ENCODE data around the gene ROBO1.

ROBO1 gene

DNA sequence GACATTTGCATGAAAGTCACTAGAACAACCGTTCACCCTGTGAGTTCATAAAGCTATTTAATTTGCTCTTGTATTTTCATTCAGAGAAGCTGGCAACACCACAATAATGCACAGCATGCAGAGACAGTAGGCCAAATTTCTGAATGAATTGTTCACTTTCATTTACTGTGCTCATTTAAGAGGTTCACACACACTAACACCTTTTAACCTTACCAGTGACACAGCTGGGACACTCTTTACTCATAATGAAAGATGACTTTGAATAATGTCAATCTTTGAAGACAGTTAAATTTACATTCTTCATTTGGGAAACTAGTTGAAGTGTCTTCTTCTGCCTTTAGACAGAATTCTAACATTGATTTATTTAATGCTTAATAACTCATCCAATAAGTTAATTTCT is 95.7 kb downstream of the ROBO1 start:
- no peak overlapping the region for H3K4me2 ChIP-seq
- no peak overlapping the region for H3K4me3 ChIP-seq (IDR thresholded peaks at IDR 0.05; ENCODE audit: insufficient read depth, low read depth, low read length)
- no peaks in the 10 kb centered on the region for H3K27me3 ChIP-seq (ENCODE audit: insufficient read depth, low read depth)
- H3K79me2 ChIP-seq (ENCODE audit: insufficient read depth, low read depth): no peaks in the 10 kb centered on the region
- no peaks in the 10 kb centered on the region for H3K36me3 ChIP-seq (ENCODE audit: insufficient read depth)
- no peaks in the 10 kb centered on the region for H4K20me1 ChIP-seq (ENCODE audit: insufficient read depth)
- H3K4me1 ChIP-seq (ENCODE audit: low read depth, poor library complexity, severe bottlenecking): no peaks in the 10 kb centered on the region
- TF ChIP-seq, protein P1, sequence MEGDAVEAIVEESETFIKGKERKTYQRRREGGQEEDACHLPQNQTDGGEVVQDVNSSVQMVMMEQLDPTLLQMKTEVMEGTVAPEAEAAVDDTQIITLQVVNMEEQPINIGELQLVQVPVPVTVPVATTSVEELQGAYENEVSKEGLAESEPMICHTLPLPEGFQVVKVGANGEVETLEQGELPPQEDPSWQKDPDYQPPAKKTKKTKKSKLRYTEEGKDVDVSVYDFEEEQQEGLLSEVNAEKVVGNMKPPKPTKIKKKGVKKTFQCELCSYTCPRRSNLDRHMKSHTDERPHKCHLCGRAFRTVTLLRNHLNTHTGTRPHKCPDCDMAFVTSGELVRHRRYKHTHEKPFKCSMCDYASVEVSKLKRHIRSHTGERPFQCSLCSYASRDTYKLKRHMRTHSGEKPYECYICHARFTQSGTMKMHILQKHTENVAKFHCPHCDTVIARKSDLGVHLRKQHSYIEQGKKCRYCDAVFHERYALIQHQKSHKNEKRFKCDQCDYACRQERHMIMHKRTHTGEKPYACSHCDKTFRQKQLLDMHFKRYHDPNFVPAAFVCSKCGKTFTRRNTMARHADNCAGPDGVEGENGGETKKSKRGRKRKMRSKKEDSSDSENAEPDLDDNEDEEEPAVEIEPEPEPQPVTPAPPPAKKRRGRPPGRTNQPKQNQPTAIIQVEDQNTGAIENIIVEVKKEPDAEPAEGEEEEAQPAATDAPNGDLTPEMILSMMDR (conservative IDR thresholded peaks at IDR 0.05; ENCODE audit: low read depth, low read length): no peak
- H3K27ac ChIP-seq: no peak overlapping the region
- no peak overlapping the region for H2AFZ ChIP-seq (ENCODE audit: low read depth)
- H3K9ac ChIP-seq: no peak overlapping the region

DNA sequence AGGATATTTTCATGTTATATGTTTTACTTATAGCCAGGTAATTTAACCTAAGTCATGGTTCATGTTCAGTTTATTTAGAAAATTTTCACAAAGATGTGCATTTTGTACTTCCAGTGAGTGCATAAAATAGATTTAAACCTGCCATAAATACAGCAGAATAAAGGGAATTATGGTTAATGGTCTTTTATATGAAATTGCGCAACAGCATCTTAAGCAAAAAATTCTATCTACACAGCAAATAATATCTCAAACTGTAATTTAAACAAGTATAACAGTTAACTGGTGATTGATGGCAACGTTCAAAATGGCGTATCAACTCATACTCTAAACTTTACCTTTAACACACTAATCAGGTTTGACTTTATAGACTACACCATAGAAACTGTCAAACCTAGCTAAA is 97.6 kb downstream of the ROBO1 start:
- H3K4me2 ChIP-seq: no peak overlapping the region
- no peaks in the 10 kb centered on the region for H3K36me3 ChIP-seq (ENCODE audit: insufficient read depth)
- H3K9ac ChIP-seq: no peak overlapping the region
- no peaks in the 10 kb centered on the region for H3K79me2 ChIP-seq (ENCODE audit: insufficient read depth, low read depth)
- H4K20me1 ChIP-seq (ENCODE audit: insufficient read depth): no peaks in the 10 kb centered on the region
- H3K4me1 ChIP-seq (ENCODE audit: low read depth, poor library complexity, severe bottlenecking): no peaks in the 10 kb centered on the region
- H3K4me3 ChIP-seq (IDR thresholded peaks at IDR 0.05; ENCODE audit: insufficient read depth, low read depth, low read length): no peak overlapping the region
- no peak overlapping the region for H3K27ac ChIP-seq
- H3K27me3 ChIP-seq (ENCODE audit: insufficient read depth, low read depth): no peaks in the 10 kb centered on the region
- TF ChIP-seq, protein P1 (conservative IDR thresholded peaks at IDR 0.05; ENCODE audit: low read depth, low read length): no peak
- no peak overlapping the region for H2AFZ ChIP-seq (ENCODE audit: low read depth)

DNA sequence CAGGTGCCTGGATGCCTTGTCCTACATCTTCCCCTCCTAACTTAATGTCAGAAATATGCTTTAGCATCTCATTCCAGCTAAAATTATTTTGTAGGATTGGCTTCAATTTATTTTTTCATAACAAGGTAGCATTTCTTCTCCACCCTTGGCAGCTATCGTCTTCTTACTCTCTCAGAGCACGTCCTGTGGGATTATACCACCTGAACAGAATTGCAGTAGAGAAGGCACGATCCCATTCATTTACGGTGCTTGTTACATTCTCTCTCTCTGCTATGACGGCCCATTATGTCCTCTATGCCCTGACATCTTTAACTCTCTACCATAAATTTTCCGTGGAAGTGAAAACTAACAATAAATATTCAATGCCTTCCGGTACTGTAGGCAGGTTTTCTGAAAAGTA is 103.3 kb downstream of the ROBO1 start:
- Histone ChIP-seq H3K79me2 (ENCODE audit: insufficient read depth, low read depth) (no peaks in the 10 kb centered on the region), H3K36me3 (ENCODE audit: insufficient read depth) (no peaks in the 10 kb centered on the region), H3K27me3 (ENCODE audit: insufficient read depth, low read depth) (no peaks in the 10 kb centered on the region), H2AFZ (ENCODE audit: low read depth) (no peak overlapping the region), H3K4me3 (IDR thresholded peaks at IDR 0.05; ENCODE audit: insufficient read depth, low read depth, low read length) (no peak overlapping the region), H3K9ac (no peak overlapping the region), H3K27ac (no peak overlapping the region), H3K4me2 (no peak overlapping the region), H4K20me1 (ENCODE audit: insufficient read depth) (no peaks in the 10 kb centered on the region), H3K4me1 (ENCODE audit: low read depth, poor library complexity, severe bottlenecking) (no peaks in the 10 kb centered on the region)
- TF ChIP-seq, protein P1 (conservative IDR thresholded peaks at IDR 0.05; ENCODE audit: low read depth, low read length): no peak

DNA sequence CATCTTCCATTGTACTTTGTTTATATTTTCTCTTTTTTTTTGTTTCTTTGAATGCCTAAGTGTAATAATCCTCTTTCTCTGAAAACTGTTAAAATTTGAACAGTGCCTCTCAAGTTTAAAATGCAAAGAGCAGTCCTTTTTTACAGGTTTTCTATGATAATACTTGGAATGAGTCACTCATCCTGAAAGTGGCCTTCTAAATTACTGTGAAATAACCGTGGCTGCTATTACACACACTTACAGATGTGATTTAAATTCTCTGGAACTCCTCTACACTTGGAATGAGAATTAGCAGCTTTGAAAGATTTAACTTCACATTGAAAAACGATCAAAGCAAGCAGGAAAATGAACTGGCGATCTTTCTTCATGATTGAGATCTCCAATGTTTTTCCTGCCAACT is 105.9 kb downstream of the ROBO1 start:
- Histone ChIP-seq H3K4me1 (ENCODE audit: low read depth, poor library complexity, severe bottlenecking) (no peaks in the 10 kb centered on the region), H3K27me3 (ENCODE audit: insufficient read depth, low read depth) (no peaks in the 10 kb centered on the region), H3K4me2 (no peak overlapping the region), H4K20me1 (ENCODE audit: insufficient read depth) (no peaks in the 10 kb centered on the region), H3K9ac (no peak overlapping the region), H3K4me3 (IDR thresholded peaks at IDR 0.05; ENCODE audit: insufficient read depth, low read depth, low read length) (no peak overlapping the region), H3K79me2 (ENCODE audit: insufficient read depth, low read depth) (no peaks in the 10 kb centered on the region), H3K36me3 (ENCODE audit: insufficient read depth) (no peaks in the 10 kb centered on the region), H3K27ac (no peak overlapping the region), H2AFZ (ENCODE audit: low read depth) (no peak overlapping the region)
- TF ChIP-seq, protein P1 (conservative IDR thresholded peaks at IDR 0.05; ENCODE audit: low read depth, low read length): no peak

DNA sequence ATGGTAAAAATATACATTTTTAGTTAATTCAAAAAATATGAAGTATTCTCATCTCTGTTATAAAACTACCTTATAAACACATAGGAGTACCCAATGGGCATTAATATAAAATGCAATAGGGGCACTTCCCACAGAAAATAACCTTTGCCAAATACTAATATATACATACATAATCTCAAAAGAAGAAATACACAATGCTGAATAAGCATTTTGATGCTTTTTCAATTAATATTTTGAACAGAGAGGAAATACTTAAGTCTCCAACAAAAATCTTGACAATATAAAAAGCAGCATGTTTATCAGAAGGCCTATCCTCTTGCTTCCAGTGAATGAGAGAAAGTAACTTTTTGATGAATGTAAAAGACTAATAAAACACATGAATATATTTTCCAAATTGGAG is 110.7 kb downstream of the ROBO1 start:
- H2AFZ ChIP-seq (ENCODE audit: low read depth): no peak overlapping the region
- H3K27ac ChIP-seq: no peak overlapping the region
- no peaks in the 10 kb centered on the region for H3K36me3 ChIP-seq (ENCODE audit: insufficient read depth)
- no peaks in the 10 kb centered on the region for H3K4me1 ChIP-seq (ENCODE audit: low read depth, poor library complexity, severe bottlenecking)
- H3K9ac ChIP-seq: no peak overlapping the region
- H3K79me2 ChIP-seq (ENCODE audit: insufficient read depth, low read depth): no peaks in the 10 kb centered on the region
- H3K27me3 ChIP-seq (ENCODE audit: insufficient read depth, low read depth): no peaks in the 10 kb centered on the region
- no peaks in the 10 kb centered on the region for H4K20me1 ChIP-seq (ENCODE audit: insufficient read depth)
- no peak overlapping the region for H3K4me2 ChIP-seq
- TF ChIP-seq, protein P1 (conservative IDR thresholded peaks at IDR 0.05; ENCODE audit: low read depth, low read length): no peak
- no peak overlapping the region for H3K4me3 ChIP-seq (IDR thresholded peaks at IDR 0.05; ENCODE audit: insufficient read depth, low read depth, low read length)
